Testis (tissue), 2 donors: ENCODE data around the gene MGST1.

Source experiments
- POLR2A ChIP-seq: fragments of 450-650 bp; IDR thresholded peaks from one replicate; pipeline ENCODE4 v1.6.1; 2017; ENCODE audit warnings: antibody characterized with exemption, mild to moderate bottlenecking, moderate library complexity
- TF ChIP-seq, protein P1 (sequence below), 3 experiments: fragments of 450-650 bp in 2 of 3; fragments of 200-600 bp in 1 of 3; sonication (generic) in 1 of 3; IDR thresholded peaks; one replicate each; pipeline ENCODE4 v1.5.1; 2016 to 2019; ENCODE audit warnings: antibody characterized with exemption in 3 of 3, mild to moderate bottlenecking in 2 of 3, moderate library complexity in 1 of 3

DNA sequence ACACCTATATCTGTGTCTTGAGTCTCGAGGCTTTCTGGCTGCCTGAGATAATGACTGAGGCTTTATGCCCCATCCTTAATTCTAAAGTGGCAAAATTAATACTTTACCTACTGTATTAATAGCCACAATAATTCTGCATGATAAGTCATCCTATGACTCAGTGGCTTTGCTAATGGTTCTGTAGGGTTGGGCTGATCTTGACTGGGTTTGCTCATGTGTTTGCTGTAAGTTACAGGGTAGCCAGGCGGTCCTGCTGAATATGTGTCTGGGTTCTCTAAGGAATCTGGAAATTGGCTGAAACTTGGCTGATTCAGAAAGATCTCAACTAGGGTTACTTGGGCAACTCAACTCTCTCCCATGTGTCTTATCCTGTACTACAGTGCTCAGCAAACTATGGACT, 21.7 kb downstream of the MGST1 start:
- TF ChIP-seq POLR2A, result no peak
- TF ChIP-seq, protein P1, sequence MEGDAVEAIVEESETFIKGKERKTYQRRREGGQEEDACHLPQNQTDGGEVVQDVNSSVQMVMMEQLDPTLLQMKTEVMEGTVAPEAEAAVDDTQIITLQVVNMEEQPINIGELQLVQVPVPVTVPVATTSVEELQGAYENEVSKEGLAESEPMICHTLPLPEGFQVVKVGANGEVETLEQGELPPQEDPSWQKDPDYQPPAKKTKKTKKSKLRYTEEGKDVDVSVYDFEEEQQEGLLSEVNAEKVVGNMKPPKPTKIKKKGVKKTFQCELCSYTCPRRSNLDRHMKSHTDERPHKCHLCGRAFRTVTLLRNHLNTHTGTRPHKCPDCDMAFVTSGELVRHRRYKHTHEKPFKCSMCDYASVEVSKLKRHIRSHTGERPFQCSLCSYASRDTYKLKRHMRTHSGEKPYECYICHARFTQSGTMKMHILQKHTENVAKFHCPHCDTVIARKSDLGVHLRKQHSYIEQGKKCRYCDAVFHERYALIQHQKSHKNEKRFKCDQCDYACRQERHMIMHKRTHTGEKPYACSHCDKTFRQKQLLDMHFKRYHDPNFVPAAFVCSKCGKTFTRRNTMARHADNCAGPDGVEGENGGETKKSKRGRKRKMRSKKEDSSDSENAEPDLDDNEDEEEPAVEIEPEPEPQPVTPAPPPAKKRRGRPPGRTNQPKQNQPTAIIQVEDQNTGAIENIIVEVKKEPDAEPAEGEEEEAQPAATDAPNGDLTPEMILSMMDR (IDR thresholded peaks at IDR 0.05), result no peak
